Left ventricle myocardium inferior (tissue), 1 donor: ENCODE data around the gene RNF186. TPM values are rescaled to one million over a fixed set of nuclear protein-coding genes. Genes with fewer than 3 reads are reported as not detected.

Experiments
- DNase-seq: peaks from one replicate; pipeline ENCODE4 v3.0.0-alpha.2; 2020
- H3K27ac ChIP-seq: fragments of 200-600 bp; replicated peaks from 2 replicates; pipeline ENCODE4 v1.8.0; 2021
- H3K27me3 ChIP-seq: fragments of 200-600 bp; 2 replicates; pipeline ENCODE4 v1.8.0; 2021; ENCODE audit warnings: low read depth
- H3K36me3 ChIP-seq: fragments of 200-600 bp; 2 replicates; pipeline ENCODE4 v1.8.0; 2021
- H3K4me1 ChIP-seq: fragments of 200-600 bp; 2 replicates; pipeline ENCODE4 v1.8.0; 2021
- H3K4me3 ChIP-seq: fragments of 200-600 bp; 2 replicates; pipeline ENCODE4 v1.8.0; 2021; ENCODE audit warnings: mild to moderate bottlenecking, moderate library complexity
- H3K9me3 ChIP-seq: fragments of 200-600 bp; replicated peaks from 2 replicates; pipeline ENCODE4 v1.8.0; 2021
- intact Hi-C: fragments of 100-400 bp; cut with micrococcal nuclease; formaldehyde crosslinking; loops from one replicate; pipeline ENCODE4 v1.11.0; 2022
- total RNA-seq: library from RNA; stranded (reverse); fragmentation: NEBNext Ultra II Directional; extraction: Animal tissue kit (Norgen Biotek cat#: 25700); gene quantifications from one replicate; pipeline ENCODE4 v1.2.1, GENCODE V29; 2021
- TF ChIP-seq, protein P1 (sequence below): fragments of 200-600 bp; IDR thresholded peaks from 2 replicates; pipeline ENCODE4 v1.8.0; 2021; ENCODE audit warnings: antibody characterized with exemption, mild to moderate bottlenecking, borderline replicate concordance
- donor health status: DM: no; HTN: yes; CAD: no; lungs with severe emphysema.

The RNF186 gene
- total RNA-seq, 1 donor from 2014 or later: not detected

DNA sequence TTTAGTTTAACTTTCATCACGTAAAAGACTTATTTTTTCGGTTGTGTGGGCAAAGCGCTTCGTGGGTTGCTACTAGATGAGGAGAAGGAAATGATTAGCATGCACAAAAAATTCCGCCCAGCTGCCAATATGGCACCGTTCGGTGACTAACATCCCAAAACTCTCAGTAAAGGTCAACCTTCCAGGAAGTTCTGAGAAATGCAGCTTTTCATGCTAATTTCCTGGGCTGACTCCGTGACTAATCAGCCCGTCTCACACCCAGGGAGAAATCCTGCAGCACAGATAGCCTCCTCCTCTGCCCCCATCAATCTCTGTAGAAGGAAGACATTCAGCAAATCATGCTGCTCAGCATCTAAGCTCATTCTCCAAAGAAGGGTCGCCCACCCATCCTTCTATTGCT lies 49.5 kb downstream of the RNF186 start:
- intact Hi-C loops: no loop called here
- H3K4me3 ChIP-seq: no peak overlapping the region
- no peaks in the 10 kb centered on the region for H3K27me3 ChIP-seq
- DNase-seq: no peak
- peaks cover 12% of the 10 kb centered on the region for H3K36me3 ChIP-seq
- H3K27ac ChIP-seq: no peak overlapping the region
- no peaks in the 10 kb centered on the region for H3K9me3 ChIP-seq
- H3K4me1 ChIP-seq: no peaks in the 10 kb centered on the region
- TF ChIP-seq, protein P1, sequence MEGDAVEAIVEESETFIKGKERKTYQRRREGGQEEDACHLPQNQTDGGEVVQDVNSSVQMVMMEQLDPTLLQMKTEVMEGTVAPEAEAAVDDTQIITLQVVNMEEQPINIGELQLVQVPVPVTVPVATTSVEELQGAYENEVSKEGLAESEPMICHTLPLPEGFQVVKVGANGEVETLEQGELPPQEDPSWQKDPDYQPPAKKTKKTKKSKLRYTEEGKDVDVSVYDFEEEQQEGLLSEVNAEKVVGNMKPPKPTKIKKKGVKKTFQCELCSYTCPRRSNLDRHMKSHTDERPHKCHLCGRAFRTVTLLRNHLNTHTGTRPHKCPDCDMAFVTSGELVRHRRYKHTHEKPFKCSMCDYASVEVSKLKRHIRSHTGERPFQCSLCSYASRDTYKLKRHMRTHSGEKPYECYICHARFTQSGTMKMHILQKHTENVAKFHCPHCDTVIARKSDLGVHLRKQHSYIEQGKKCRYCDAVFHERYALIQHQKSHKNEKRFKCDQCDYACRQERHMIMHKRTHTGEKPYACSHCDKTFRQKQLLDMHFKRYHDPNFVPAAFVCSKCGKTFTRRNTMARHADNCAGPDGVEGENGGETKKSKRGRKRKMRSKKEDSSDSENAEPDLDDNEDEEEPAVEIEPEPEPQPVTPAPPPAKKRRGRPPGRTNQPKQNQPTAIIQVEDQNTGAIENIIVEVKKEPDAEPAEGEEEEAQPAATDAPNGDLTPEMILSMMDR: no peak

DNA sequence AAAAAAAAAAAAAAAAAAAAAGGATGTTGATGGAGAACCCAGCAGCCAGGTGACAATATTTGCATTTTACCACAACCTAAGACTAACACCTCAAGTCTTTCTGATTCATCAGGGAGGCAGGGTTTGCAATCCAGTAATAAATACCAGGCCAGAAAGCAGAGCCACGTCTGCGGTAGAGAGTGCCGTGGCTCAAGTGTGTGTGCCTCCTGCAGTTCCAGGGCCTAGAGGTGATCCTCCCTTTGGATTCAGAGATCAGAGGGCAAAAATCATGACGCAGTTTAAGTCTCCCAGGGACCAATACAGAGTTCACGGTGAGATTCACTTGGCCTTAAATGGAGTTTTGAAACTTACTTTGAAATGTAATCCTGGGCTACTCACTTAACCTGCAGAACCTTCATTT lies 50.2 kb downstream of the RNF186 start:
- Histone ChIP-seq H3K27me3 (no peaks in the 10 kb centered on the region), H3K27ac (no peak overlapping the region), H3K4me3 (no peak overlapping the region), H3K36me3 (peaks cover 6% of the 10 kb centered on the region), H3K4me1 (no peaks in the 10 kb centered on the region), H3K9me3 (no peaks in the 10 kb centered on the region)
- intact Hi-C loops: no loop called here
- DNase-seq: no peak
- TF ChIP-seq, protein P1: no peak

Other genes starting within 250 kb of the RNF186 start
- gene NBL1, start 171.0 kb downstream of the RNF186 start, total RNA-seq: 30.0 TPM
- not detected for gene HTR6, start 150.4 kb downstream of the RNF186 start, total RNA-seq
- 8.6 TPM for gene TMCO4, start 15.4 kb downstream of the RNF186 start, total RNA-seq
- 5.0 TPM for gene OTUD3, start 67.1 kb upstream of the RNF186 start, total RNA-seq
- gene PLA2G2E, start 108.3 kb upstream of the RNF186 start, total RNA-seq: not detected
- 69.0 TPM for gene PLA2G2A, start 164.3 kb upstream of the RNF186 start, total RNA-seq